DMS 273 (cell line): ENCODE results near the gene PRDX1.
"Not testable (repeated sequence)": the region's sequence is repeated elsewhere in the genome, so short reads cannot be mapped to it uniquely, and the experiment has no call there.

Experiments
- DNase-seq: peaks from one replicate; lab custom pipeline; 2025; ENCODE audit not compliant: unreplicated experiment; lab: John Stamatoyannopoulos, UW

The PRDX1 gene

DNA sequence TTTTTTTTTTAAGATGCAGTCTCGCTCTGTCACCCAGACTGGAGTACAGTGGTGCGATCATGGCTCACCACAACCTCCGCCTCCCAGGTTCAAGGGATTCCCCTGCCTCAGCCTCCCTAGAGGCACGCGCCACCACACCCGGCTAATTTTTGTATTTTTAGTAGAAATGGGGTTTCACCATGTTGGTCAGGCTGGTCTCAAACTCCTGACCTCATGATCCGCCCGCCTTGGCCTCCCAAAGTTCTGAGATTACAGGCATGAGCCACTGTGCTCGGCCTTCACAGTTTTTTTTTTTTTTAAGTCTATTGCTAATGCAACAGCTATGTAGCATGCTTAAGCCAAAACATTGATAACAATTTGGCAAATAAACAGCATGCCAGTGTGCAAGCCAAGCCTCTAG, 54.3 kb downstream of the PRDX1 start:
- not testable (repeated sequence) for DNase-seq

DNA sequence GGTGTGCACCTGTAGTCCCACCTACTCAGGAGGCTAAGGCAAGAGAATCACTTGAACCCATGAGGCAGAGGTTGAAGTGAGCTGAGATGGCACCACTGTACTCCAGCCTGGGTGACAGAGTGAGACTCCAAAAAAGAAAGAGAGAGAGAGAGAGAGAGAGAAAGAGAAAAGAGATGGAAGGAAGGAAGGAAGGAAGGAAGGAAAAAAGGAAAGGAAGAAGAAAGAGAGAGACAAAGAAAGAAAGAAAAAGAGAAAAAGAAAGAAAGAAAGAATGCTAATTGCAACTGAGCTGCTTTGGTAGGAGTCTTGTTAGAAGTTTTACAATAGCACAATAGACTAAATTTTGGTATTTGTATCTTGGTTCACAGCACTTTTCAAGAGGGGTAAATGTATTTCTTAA, 56.4 kb downstream of the PRDX1 start:
- DNase-seq, result no peak
